Immature natural killer cell (primary cell): Measurements from ENCODE around the gene SAMD7. TPM values are rescaled to one million over a fixed set of nuclear protein-coding genes. Genes with fewer than 3 reads are reported as not detected.

ENCODE experiments used
- DNase-seq, 3 donors: peaks; one replicate each; pipeline ENCODE4 v3.0.0; 2022; ENCODE audit warnings: mixed read lengths in 1 of 3
- H3K27ac Mint-ChIP-seq, 6 donors: one replicate each; pipeline ENCODE4 v1.8.0; 2020; ENCODE audit warnings: mixed read lengths in 6 of 6, mild to moderate bottlenecking in 5 of 6, inconsistent platforms in 4 of 6, moderate library complexity in 3 of 6
- H3K27me3 Mint-ChIP-seq, 3 donors: one replicate each; pipeline ENCODE4 v1.8.0; 2020 to 2021; ENCODE audit warnings: low read depth in 3 of 3, mild to moderate bottlenecking in 3 of 3, mixed read lengths in 3 of 3, moderate library complexity in 3 of 3, inconsistent platforms in 1 of 3
- H3K36me3 Mint-ChIP-seq, 3 donors: one replicate each; pipeline ENCODE4 v1.8.0; 2020; ENCODE audit warnings: mixed read lengths in 3 of 3, inconsistent platforms in 2 of 3, mild to moderate bottlenecking in 2 of 3
- H3K4me1 Mint-ChIP-seq, 2 donors: one replicate each; pipeline ENCODE4 v1.8.0; 2020; ENCODE audit warnings: inconsistent platforms in 2 of 2, mild to moderate bottlenecking in 2 of 2, mixed read lengths in 2 of 2, moderate library complexity in 1 of 2
- H3K4me3 Mint-ChIP-seq, 5 donors: one replicate each; pipeline ENCODE4 v1.8.0; 2020; ENCODE audit warnings: mild to moderate bottlenecking in 5 of 5, mixed read lengths in 5 of 5, inconsistent platforms in 3 of 5, moderate library complexity in 3 of 5
- H3K9me3 Mint-ChIP-seq, 6 donors: one replicate each; pipeline ENCODE4 v1.8.0; 2020; ENCODE audit warnings: mild to moderate bottlenecking in 6 of 6, mixed read lengths in 6 of 6, inconsistent platforms in 4 of 6, moderate library complexity in 3 of 6
- polyA plus RNA-seq, 3 donors: library from polyadenylated mRNA; unstranded; fragments of 300-500 nt; fragmentation: Illumina TruSeq; gene quantifications; one replicate each; pipeline ENCODE4 v1.2.3, GENCODE V29; 2021

Gene SAMD7
- polyA plus RNA-seq, 3 donors from 2014 or later = not detected

DNA sequence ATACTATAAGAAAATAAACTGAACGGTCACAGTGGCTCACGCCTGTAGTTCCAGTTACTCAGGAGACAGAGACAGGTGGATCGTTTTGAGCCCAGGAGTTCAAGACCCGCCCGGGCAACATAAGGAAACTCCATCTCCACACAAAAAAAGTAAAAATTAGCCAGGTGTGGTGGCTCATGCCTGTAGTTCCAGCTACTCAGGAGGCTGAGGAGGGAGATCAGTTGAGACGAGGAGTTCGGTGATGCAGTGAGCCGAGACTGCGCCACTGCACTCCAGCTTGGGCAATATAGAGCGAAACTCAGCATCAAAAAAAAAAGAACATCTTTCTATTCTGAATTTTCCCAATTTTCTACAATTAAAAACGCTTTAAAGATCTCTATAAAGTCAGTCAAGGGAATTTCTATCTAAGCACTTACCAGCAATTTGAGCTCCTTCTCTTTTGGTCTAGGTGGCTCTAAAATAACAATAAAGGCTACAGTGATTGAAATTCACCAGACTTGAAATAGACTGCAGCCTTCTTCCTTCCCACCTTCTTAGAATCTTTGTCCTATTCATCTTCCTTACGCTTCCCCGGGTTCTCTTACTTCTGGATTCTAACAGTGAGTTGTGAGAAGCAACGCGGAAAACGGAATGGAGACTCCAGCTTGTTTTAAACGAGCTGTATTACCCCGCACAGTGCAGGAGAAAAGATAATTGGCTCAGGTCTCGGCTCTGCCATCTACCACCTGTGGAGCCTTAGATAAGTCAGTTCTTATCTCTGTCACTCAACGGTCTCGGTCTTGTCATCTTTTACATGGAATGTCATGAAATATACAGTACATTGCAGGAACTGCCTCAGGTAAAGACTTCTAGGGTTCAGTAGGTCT, 54.4 kb downstream of the SAMD7 start:
- peaks cover 2 to 16% (median 16%) of the 10 kb centered on the region in 3 donors for H3K27me3 Mint-ChIP-seq
- H3K27ac Mint-ChIP-seq = peak overlapping the region; percentile 92 to 98 (median 95)
- H3K4me1 Mint-ChIP-seq = peaks cover 31 to 45% of the 10 kb centered on the region in 2 donors
- peak overlapping the region; percentile 83 to 96 (median 94) for H3K4me3 Mint-ChIP-seq
- DNase-seq = no peak
- H3K9me3 Mint-ChIP-seq = no peaks in the 10 kb centered on the region
- H3K36me3 Mint-ChIP-seq = no peaks in the 10 kb centered on the region

- Mint-ChIP-seq H3K27me3 (peaks cover 2 to 16% (median 15%) of the 10 kb centered on the region in 3 donors), H3K4me3 (peak within 1 kb of the TSS; percentile 83 to 96 (median 94)), H3K27ac (peak within 1 kb of the TSS; percentile 92 to 98 (median 95)), H3K36me3 (no peaks in the 10 kb centered on the region), H3K9me3 (no peaks in the 10 kb centered on the region), H3K4me1 (peaks cover 31 to 48% of the 10 kb centered on the region in 2 donors)
- peak; percentile 91 to 93 (median 92) for DNase-seq
Observed at GRCh38 chr3:169966428-169966950, 55.1 kb downstream of the SAMD7 start, which contains the start of gene SEC62. SEC62 (plus strand) TSS chr3:169966807; CDS start chr3:169966823, 16 bp downstream.

GRCh38 chr3:169966951-169967915, 55.9 kb downstream of the SAMD7 start:
- H3K4me1 Mint-ChIP-seq = peaks cover 36 to 56% of the 10 kb centered on the region in 2 donors

GRCh38 chr3:169968224-169968885, 57.0 kb downstream of the SAMD7 start:
- Mint-ChIP-seq H3K27ac (peak overlapping the region; percentile 61 to 98 (median 93)), H3K27me3 (peaks cover 0 to 15% (median 11%) of the 10 kb centered on the region in 3 donors), H3K36me3 (peaks cover 0 to 3% (median 0%) of the 10 kb centered on the region in 3 donors), H3K4me1 (peaks cover 40 to 63% of the 10 kb centered on the region in 2 donors), H3K4me3 (peak overlapping the region; percentile 31 to 95 (median 93)), H3K9me3 (no peaks in the 10 kb centered on the region)
- DNase-seq = no peak

More at GRCh38 chr3:169966951-169967915, 55.9 kb downstream of the SAMD7 start:
- H3K27ac Mint-ChIP-seq = peak overlapping the region; percentile 92 to 98 (median 95)
- peak overlapping the region; percentile 83 to 96 (median 94) for H3K4me3 Mint-ChIP-seq
- peaks cover 0 to 16% (median 15%) of the 10 kb centered on the region in 3 donors for H3K27me3 Mint-ChIP-seq
- peak in 1 of 3 donors; percentile 34 for DNase-seq
- no peaks in the 10 kb centered on the region for H3K9me3 Mint-ChIP-seq
- H3K36me3 Mint-ChIP-seq = peaks cover 0 to 2% (median 0%) of the 10 kb centered on the region in 3 donors

GRCh38 chr3:169969174-169970095, 58.1 kb downstream of the SAMD7 start:
- DNase-seq = no peak
- Mint-ChIP-seq H3K27ac (peak overlapping the region; percentile 36 to 98 (median 77)), H3K36me3 (peaks cover 0 to 6% (median 3%) of the 10 kb centered on the region in 3 donors), H3K4me3 (no peak overlapping the region), H3K9me3 (no peaks in the 10 kb centered on the region), H3K4me1 (peaks cover 41 to 72% of the 10 kb centered on the region in 2 donors), H3K27me3 (peaks cover 0 to 11% (median 11%) of the 10 kb centered on the region in 3 donors)

- Mint-ChIP-seq H3K9me3 (no peaks in the 10 kb centered on the region), H3K4me3 (no peak overlapping the region), H3K4me1 (peaks cover 39 to 77% of the 10 kb centered on the region in 2 donors), H3K36me3 (peaks cover 0 to 8% (median 3%) of the 10 kb centered on the region in 3 donors), H3K27ac (no peak overlapping the region), H3K27me3 (peaks cover 0 to 10% (median 8%) of the 10 kb centered on the region in 3 donors)
- DNase-seq = no peak
Observed at GRCh38 chr3:169970847-169971246, 59.5 kb downstream of the SAMD7 start.

DNA sequence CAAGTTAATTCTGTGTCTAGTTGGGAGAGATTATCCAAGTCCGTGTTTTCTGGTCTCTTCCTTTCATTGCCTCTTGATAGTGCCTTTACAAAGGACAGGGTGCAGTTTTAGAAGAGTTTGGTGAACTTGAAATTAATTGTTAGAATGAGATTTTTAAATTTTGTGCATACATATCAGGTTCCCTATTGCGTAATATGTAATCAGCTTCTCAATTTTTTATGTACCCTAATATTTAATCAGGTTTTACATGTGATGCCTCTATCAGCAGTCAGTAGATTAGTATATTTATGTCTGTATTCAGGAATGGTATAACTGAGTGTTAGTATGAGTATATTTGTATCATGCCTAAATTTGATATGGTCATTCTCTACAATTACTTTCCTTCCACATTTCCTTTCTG, 60.1 kb downstream of the SAMD7 start:
- no peak overlapping the region for H3K4me3 Mint-ChIP-seq
- H3K4me1 Mint-ChIP-seq = peaks cover 32 to 74% of the 10 kb centered on the region in 2 donors
- DNase-seq = no peak
- no peaks in the 10 kb centered on the region for H3K9me3 Mint-ChIP-seq
- peak overlapping the region in 2 of 6 donors; percentile 1 to 2 for H3K27ac Mint-ChIP-seq
- H3K36me3 Mint-ChIP-seq = peaks cover 0 to 8% (median 3%) of the 10 kb centered on the region in 3 donors
- H3K27me3 Mint-ChIP-seq = peaks cover 0 to 9% (median 1%) of the 10 kb centered on the region in 3 donors

GRCh38 chr3:169980055-169980454, 68.7 kb downstream of the SAMD7 start:
- Mint-ChIP-seq H3K27me3 (peaks cover 0 to 2% (median 0%) of the 10 kb centered on the region in 3 donors), H3K27ac (no peak overlapping the region), H3K36me3 (peaks cover 16 to 58% (median 42%) of the 10 kb centered on the region in 3 donors), H3K4me1 (peaks cover 1 to 15% of the 10 kb centered on the region in 2 donors), H3K9me3 (no peaks in the 10 kb centered on the region), H3K4me3 (no peak overlapping the region)
- DNase-seq = no peak

DNA sequence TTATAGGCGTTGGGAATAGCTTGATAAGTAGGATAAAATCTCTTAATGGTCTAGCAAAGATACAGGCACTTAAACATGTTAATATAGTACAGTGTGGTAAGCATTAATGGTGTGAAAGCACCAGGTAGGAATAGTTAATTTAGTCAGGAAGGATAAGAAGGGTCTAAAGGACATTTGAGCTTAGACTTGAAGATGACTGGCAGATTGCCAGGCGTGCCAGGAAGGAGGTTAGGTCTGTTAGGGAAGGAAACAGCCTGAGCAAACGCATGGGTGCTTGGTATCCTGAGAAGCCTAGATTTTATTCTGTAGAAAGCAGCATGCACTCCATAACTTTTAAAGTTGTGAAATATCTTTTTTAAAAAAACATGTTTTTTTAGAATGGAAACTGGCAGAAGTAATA, 72.9 kb downstream of the SAMD7 start:
- Mint-ChIP-seq H3K9me3 (no peaks in the 10 kb centered on the region), H3K27ac (peak overlapping the region in 1 of 6 donors; percentile 3), H3K4me3 (no peak overlapping the region), H3K27me3 (peaks cover 0 to 2% (median 0%) of the 10 kb centered on the region in 3 donors), H3K4me1 (peaks cover 0 to 9% of the 10 kb centered on the region in 2 donors), H3K36me3 (peaks cover 20 to 59% (median 38%) of the 10 kb centered on the region in 3 donors)
- no peak for DNase-seq
